HCT116 (cell line): ENCODE results near the gene UTS2R. TPM values are rescaled to one million over a fixed set of nuclear protein-coding genes. Genes with fewer than 3 reads are reported as not detected.

Source experiments
- ATAC-seq: fragments of 200-7000 bp; cut with Tn5 transposase; 2 replicates; pipeline ENCODE4 v1.9.1; 2020; ENCODE audit warnings: mild to moderate bottlenecking, moderate library complexity
- BruUV-seq: library from RNA; stranded (reverse); fragments of 400-500 nt; replicated peaks from 2 replicates; lab custom pipeline; 2021; lab: Mats Ljungman, UMichigan
- CTCF ChIA-PET: fragments of 300-600 bp; sonication (Branson Sonifier 250); formaldehyde crosslinking; loops from one replicate; lab custom pipeline; 2021; ENCODE audit warnings: antibody characterized with exemption; lab: Charles Lee
- POLR2A ChIA-PET: fragments of 300-600, 350-600 bp; sonication (Branson Sonifier 250); formaldehyde crosslinking; loops from one replicate; lab custom pipeline; 2021; ENCODE audit warnings: antibody characterized with exemption; lab: Charles Lee
- RAD21 ChIA-PET, 2 experiments: fragments of 300-600 bp; sonication (Branson Sonifier 250); formaldehyde crosslinking; loops; one replicate each; lab custom pipeline; 2023; ENCODE audit warnings: low total read pairs in 2 of 2; ENCODE audit not compliant: uncharacterized antibody in 2 of 2, unreplicated experiment in 2 of 2, low non-redundant PET in 1 of 2; lab: Charles Lee
- DNase-seq: peaks from one replicate; pipeline ENCODE4 v3.0.0-alpha.2; 2010; ENCODE audit warnings: low read depth, low spot score
- H2AFZ ChIP-seq: fragments of 200-600 bp; shearing (Covaris generic), sonication (generic); 2 replicates; pipeline ENCODE4 v1.6.1; 2017; ENCODE audit warnings: low read depth, mixed run types, mixed read lengths, antibody characterized with exemption, low read length; ENCODE audit not compliant: poor library complexity, severe bottlenecking
- H3K27ac ChIP-seq: 2 replicates; pipeline ENCODE4 v1.5.1; 2012; ENCODE audit warnings: low read depth, low read length
- H3K27me3 ChIP-seq: fragments of 200-600 bp; sonication (generic); 2 replicates; pipeline ENCODE4 v1.6.1; 2016; ENCODE audit warnings: mixed run types, low read length, mixed read lengths; ENCODE audit not compliant: insufficient read depth
- H3K36me3 ChIP-seq, 2 experiments: fragments of 200-500 bp in 1 of 2; fragments of 200-600 bp in 1 of 2; sonication (Bioruptor generic) in 1 of 2; sonication (generic) in 1 of 2; 2 replicates each; pipeline versions ENCODE4 v1.5.1 to v1.6.1; 2014 to 2016; ENCODE audit warnings: low read length in 2 of 2, inconsistent platforms in 1 of 2, mixed read lengths in 1 of 2, mixed run types in 1 of 2; ENCODE audit not compliant: insufficient read depth in 2 of 2, control insufficient read depth in 1 of 2
- H3K4me1 ChIP-seq, 2 experiments: fragments of 200-600 bp in 1 of 2; sonication (generic) in 1 of 2; 2 replicates each; pipeline versions ENCODE4 v1.5.1 to v1.6.1; 2012 to 2017; ENCODE audit warnings: low read length in 2 of 2, inconsistent platforms in 1 of 2, mild to moderate bottlenecking in 1 of 2, mixed read lengths in 1 of 2, mixed run types in 1 of 2, moderate library complexity in 1 of 2; ENCODE audit not compliant: insufficient read depth in 2 of 2, control insufficient read depth in 1 of 2
- H3K4me2 ChIP-seq: fragments of 200-600 bp; sonication (generic); 2 replicates; pipeline ENCODE4 v1.6.1; 2017; ENCODE audit warnings: mixed run types, low read length, mixed read lengths
- H3K4me3 ChIP-seq, 2 experiments: fragments of 200-600 bp in 1 of 2; sonication (generic) in 1 of 2; replicated peaks in 1 of 2; 2 replicates each; pipeline ENCODE4 v1.5.1; 2011 to 2016; ENCODE audit warnings: low read length in 2 of 2, control low read depth in 1 of 2, low read depth in 1 of 2, mild to moderate bottlenecking in 1 of 2, mixed read lengths in 1 of 2, mixed run types in 1 of 2
- H3K79me2 ChIP-seq: fragments of 200-600 bp; sonication (generic); 2 replicates; pipeline ENCODE4 v1.6.1; 2017; ENCODE audit warnings: mild to moderate bottlenecking, mixed run types, low read length, moderate library complexity, mixed read lengths; ENCODE audit not compliant: insufficient read depth
- H3K9ac ChIP-seq: fragments of 200-600 bp; sonication (generic); 2 replicates; pipeline ENCODE4 v1.6.1; 2016; ENCODE audit warnings: low read length, mixed read lengths
- H3K9me2 ChIP-seq: fragments of 200-600 bp; sonication (generic), shearing (Covaris generic); 2 replicates; pipeline ENCODE4 v1.6.1; 2017; ENCODE audit warnings: mixed run types, mild to moderate bottlenecking, moderate library complexity; ENCODE audit not compliant: insufficient read depth
- H3K9me3 ChIP-seq, 2 experiments: fragments of 200-500 bp in 1 of 2; fragments of 200-600 bp in 1 of 2; sonication (Bioruptor generic) in 1 of 2; sonication (generic) in 1 of 2; 2 replicates each; pipeline ENCODE4 v1.6.1; 2014 to 2017; ENCODE audit warnings: low read length in 2 of 2, mixed read lengths in 2 of 2, inconsistent platforms in 1 of 2, low read depth in 1 of 2, mild to moderate bottlenecking in 1 of 2, mixed run types in 1 of 2, moderate library complexity in 1 of 2; ENCODE audit not compliant: control insufficient read depth in 1 of 2, insufficient read depth in 1 of 2
- H4K20me1 ChIP-seq: fragments of 200-600 bp; sonication (generic), shearing (Covaris generic); 2 replicates; pipeline ENCODE4 v1.6.1; 2017; ENCODE audit warnings: mixed run types, mild to moderate bottlenecking, moderate library complexity; ENCODE audit not compliant: insufficient read depth
- EZH2 ChIP-seq: fragments of 200-600 bp; sonication (generic); IDR thresholded peaks from 2 replicates; pipeline ENCODE4 v1.6.1; 2017; ENCODE audit warnings: antibody characterized with exemption, mixed run types
- EZH2phosphoT487 ChIP-seq: fragments of 200-600 bp; IDR thresholded peaks from 2 replicates; pipeline ENCODE4 v1.6.1; 2018; ENCODE audit warnings: antibody characterized with exemption, borderline replicate concordance
- POLR2A ChIP-seq: IDR thresholded peaks from 2 replicates; pipeline ENCODE4 v1.7.0; 2011; ENCODE audit warnings: borderline replicate concordance; ENCODE audit not compliant: insufficient read depth, insufficient read length; ENCODE audit errors: extremely low read depth
- POLR2AphosphoS5 ChIP-seq: IDR thresholded peaks from 2 replicates; pipeline ENCODE4 v1.6.1; 2011; ENCODE audit warnings: mild to moderate bottlenecking, low read depth, low read length, moderate library complexity
- SP1 ChIP-seq: IDR thresholded peaks from 2 replicates; pipeline ENCODE4 v1.6.1; 2012; ENCODE audit warnings: low read depth
- SRF ChIP-seq: IDR thresholded peaks from 2 replicates; pipeline ENCODE4 v1.6.1; 2012; ENCODE audit warnings: low read depth
- TCF7L2 ChIP-seq: IDR thresholded peaks from 2 replicates; pipeline ENCODE4 v1.7.0; 2011; ENCODE audit warnings: borderline replicate concordance, inconsistent platforms; ENCODE audit not compliant: insufficient read depth, insufficient read length; ENCODE audit errors: extremely low read depth
- ZFX ChIP-seq: fragments of 450-650 bp; IDR thresholded peaks from 2 replicates; pipeline ENCODE4 v1.6.1; 2017
- intact Hi-C: fragments of 100-400 bp; cut with micrococcal nuclease; formaldehyde crosslinking; loops from 2 replicates; pipeline ENCODE4 v1.10.0; 2022
- total RNA-seq: library from RNA; stranded (reverse); gene quantifications from one replicate; pipeline ENCODE4 v1.2.1, GENCODE V29; 2021; ENCODE audit not compliant: unreplicated experiment
- TF ChIP-seq, protein P1 (sequence below): IDR thresholded peaks from 2 replicates; pipeline ENCODE4 v1.6.1; 2012; ENCODE audit warnings: low read depth

Gene UTS2R
- total RNA-seq, 1 experiment from 2014 or later, result not detected

- Histone ChIP-seq H3K79me2 (no peaks in the 10 kb centered on the region), H3K4me2 (no peak overlapping the region), H3K9ac (no peak overlapping the region), H4K20me1 (no peaks in the 10 kb centered on the region), H3K36me3 (no peaks in the 10 kb centered on the region), H3K27ac (no peak overlapping the region), H2AFZ (no peak overlapping the region), H3K27me3 (no peaks in the 10 kb centered on the region), H3K4me3 (no peak overlapping the region), H3K4me1 (peaks cover 15 to 17% of the 10 kb centered on the region in 2 experiments), H3K9me2 (no peaks in the 10 kb centered on the region), H3K9me3 (no peaks in the 10 kb centered on the region)
- intact Hi-C loops, result no loop called here
- RAD21 ChIA-PET, result no interaction called here
- no peak for DNase-seq
- CTCF ChIA-PET, result no interaction called here
- no TSS peak for BruUV-seq
- POLR2A ChIA-PET, result no interaction called here
- no peak for ATAC-seq
- no peak for TF ChIP-seq EZH2phosphoT487
- TF ChIP-seq, protein P1, sequence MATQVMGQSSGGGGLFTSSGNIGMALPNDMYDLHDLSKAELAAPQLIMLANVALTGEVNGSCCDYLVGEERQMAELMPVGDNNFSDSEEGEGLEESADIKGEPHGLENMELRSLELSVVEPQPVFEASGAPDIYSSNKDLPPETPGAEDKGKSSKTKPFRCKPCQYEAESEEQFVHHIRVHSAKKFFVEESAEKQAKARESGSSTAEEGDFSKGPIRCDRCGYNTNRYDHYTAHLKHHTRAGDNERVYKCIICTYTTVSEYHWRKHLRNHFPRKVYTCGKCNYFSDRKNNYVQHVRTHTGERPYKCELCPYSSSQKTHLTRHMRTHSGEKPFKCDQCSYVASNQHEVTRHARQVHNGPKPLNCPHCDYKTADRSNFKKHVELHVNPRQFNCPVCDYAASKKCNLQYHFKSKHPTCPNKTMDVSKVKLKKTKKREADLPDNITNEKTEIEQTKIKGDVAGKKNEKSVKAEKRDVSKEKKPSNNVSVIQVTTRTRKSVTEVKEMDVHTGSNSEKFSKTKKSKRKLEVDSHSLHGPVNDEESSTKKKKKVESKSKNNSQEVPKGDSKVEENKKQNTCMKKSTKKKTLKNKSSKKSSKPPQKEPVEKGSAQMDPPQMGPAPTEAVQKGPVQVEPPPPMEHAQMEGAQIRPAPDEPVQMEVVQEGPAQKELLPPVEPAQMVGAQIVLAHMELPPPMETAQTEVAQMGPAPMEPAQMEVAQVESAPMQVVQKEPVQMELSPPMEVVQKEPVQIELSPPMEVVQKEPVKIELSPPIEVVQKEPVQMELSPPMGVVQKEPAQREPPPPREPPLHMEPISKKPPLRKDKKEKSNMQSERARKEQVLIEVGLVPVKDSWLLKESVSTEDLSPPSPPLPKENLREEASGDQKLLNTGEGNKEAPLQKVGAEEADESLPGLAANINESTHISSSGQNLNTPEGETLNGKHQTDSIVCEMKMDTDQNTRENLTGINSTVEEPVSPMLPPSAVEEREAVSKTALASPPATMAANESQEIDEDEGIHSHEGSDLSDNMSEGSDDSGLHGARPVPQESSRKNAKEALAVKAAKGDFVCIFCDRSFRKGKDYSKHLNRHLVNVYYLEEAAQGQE, result no peak
- no peak for TF ChIP-seq TCF7L2
- no peak for TF ChIP-seq EZH2
- TF ChIP-seq SP1, result no peak
- no peak for TF ChIP-seq POLR2AphosphoS5
- TF ChIP-seq POLR2A, result no peak
- TF ChIP-seq SRF, result no peak
- no peak for TF ChIP-seq ZFX
Observed at GRCh38 chr17:82361885-82362633, 9.5 kb upstream of the UTS2R start.
